Skin of body (tissue), 2 donors: ENCODE results near the gene ADGRD1. TPM values are rescaled to one million over a fixed set of nuclear protein-coding genes. Genes with fewer than 3 reads are reported as not detected.

ENCODE experiments used
- DNase-seq: peaks from one replicate; lab custom pipeline; 2025; lab: John Stamatoyannopoulos, UW
- total RNA-seq: library from RNA; depleted of rRNA; stranded (reverse); fragments of >200 nt; gene quantifications from one replicate; pipeline ENCODE4 v1.2.3, GENCODE V29; 2014

ADGRD1 gene
- total RNA-seq, 1 donor from 2014 or later = 7.3 TPM

DNA sequence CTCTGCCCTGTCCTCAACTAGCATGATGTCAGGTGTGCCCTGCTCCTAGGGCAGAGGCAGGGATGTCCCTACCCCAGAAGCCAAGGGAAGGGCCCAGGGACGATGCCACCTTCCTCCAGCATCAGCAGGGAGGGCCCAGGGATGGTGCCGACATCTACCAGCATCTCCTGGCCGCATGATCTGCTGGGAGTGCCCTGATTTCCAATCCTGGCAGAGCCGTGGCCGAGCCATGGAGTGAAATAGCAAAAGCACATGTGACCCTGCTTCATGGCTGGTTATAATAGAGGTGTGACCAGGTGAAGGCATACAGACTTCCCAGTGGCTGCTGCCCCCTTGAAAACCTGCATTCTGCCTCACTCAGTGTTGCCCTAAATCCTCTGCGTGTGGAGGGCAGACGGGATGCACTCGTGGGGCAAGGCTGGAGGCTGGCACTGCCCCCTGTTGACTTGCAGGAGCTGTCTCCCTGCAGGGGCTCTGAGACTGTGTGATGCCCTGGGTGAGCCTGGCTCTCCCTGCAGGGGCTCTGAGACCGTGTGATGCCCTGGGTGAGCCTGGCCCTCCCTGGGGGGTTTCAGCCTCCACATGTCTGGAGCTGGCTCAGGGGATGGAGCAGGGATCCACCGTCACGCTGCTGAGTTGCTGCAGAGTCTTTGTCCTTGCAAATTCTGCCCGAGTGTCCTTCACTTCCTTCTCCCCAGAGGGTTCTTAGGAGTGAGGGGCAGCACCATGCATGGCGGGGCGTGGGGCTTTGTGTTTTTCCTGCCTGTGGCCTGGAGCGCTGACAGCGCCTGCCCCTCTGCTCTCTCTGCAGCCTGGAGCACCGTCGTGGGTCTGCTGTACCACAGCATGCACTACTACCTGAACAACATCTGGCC is 51.7 kb downstream of the ADGRD1 start:
- DNase-seq = no peak

DNA sequence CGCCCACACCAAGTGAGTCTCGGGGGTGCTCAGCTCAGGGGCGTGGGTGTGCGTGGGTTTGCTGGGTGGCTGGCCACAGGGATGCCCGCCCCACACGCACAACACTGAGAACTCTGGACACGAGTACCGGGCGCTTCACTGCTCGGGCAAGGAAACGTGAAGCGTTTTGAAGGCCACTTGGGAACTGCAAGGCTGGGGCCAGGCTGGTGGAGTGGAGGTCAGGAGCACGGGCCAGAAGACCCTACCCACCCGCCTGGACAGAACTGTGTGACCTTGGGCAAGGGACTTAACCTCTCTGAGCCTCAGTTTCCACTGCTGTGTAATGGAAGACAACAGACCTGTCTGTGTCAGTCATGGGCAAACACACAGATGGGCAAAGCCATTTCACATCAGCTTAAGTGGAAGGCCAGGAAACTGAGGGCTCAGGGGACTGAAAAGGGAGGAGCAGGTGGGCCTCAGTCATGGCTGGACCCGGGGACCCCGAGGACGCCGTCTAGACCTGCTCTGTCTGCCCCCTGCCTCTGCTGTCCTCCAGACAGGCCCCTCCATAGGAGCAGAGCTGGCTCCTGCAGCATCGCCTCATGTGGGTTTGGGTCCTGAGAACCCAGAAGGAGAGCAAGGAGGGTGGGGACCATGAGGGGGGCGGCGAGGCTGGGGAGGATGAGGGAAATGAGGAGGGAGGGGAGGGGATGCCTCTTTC is 52.5 kb downstream of the ADGRD1 start:
- no peak for DNase-seq

DNA sequence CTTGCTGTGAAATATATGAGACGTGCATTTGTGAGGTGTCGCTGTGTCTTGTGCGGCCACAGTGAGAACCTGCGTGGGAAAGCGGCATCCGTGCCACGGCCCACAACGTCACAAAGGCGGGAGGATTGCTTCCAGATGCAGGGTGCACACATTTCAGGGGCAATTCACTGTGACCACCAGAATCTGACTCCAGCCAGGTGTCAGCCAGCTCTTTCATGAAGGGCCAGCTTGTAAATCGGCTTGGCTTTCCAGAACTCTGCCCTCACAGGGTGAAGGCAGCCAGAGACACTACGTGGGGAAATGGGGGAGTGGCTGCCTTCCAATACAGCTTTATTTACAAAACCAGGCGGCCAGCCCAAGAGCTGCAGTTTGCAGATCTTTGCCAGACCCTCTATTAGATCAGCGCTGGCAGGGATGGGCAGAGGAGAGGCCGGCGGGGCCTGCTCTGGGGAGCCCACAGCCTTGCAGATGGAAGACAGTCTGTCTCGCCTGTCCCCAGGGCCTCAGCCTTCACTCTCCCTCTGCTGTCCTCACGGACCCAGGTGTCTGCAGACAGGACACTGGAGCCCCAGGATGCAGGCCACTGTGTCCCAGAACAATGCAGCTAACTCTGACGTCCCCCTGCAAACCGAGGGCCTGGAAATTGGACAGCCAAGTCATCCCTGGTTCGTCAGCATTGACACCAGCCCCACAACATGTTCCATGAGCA is 53.5 kb downstream of the ADGRD1 start:
- DNase-seq = peak; percentile 35

DNA sequence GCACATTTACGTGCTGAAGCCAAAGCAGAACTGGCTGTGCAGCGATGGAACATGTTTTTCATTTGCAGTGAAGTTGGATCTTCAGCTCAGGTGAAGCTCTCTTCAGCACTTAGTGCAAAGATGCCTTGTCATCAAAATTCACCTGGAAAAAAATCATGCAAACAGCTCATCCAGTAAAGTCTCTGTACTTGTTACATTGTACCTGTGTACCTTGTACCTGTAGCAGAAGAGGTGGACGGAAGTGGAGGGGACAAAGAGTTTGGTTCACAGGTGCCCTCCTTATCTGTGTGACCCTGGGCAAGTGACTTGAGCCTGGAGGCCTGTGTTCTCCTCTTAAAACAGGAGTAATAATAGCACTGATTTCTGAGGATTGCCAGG is 54.0 kb downstream of the ADGRD1 start:
- DNase-seq = peak; percentile 47

DNA sequence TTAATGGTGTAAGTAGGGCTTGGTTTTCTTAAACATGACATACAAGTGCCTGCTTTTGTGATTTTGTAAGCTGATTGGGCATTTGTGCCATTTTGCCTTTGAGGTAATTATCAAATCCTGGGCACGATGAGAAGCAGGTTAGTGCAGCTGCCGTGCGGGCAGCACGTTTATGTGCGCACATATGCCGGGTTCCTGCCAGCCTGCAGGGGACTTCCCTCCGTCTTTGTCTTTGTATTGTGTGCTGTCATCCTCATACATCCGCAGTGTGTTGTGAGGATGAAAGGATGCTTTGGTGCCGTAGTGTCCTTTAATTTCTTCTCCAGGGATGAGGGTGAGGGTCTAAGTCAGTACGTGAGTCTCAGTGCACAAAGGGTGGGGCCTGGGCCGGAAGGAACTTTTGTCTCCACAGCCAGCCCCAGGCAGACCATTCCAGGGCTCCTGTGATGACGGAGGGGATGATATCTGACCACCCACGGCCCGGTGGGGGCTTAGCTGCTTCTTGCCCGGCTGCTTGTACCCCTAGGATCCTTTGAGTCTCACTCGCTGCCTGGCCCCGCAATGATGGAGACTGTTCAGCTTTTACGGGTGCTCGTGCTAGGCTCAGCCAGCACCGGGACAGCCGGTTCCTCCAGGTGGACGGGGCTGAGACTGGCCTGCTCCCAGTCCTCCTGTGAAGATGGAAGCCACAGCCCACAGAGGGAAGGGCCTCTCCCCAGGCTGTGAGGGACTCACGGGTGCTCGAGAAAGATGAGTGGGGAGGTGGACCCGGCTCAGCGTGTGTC is 54.6 kb downstream of the ADGRD1 start:
- DNase-seq = no peak

DNA sequence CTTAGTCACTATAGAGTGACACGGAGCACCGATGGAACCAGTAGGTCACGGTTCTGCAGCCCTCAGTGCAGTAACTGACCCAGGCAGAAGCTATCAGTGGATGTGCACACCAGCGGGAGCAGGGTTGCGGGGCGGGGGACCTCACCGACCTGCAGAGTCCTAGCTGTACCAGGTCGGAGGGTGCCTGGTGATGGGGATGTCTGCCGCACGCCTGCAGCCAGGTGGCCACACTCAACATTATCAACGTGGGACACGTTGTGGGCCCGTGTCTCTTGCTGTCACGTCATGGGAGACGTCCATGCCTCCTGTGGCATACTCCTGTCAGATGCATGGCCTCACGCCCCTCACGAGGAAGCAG is 55.2 kb downstream of the ADGRD1 start:
- no peak for DNase-seq

DNA sequence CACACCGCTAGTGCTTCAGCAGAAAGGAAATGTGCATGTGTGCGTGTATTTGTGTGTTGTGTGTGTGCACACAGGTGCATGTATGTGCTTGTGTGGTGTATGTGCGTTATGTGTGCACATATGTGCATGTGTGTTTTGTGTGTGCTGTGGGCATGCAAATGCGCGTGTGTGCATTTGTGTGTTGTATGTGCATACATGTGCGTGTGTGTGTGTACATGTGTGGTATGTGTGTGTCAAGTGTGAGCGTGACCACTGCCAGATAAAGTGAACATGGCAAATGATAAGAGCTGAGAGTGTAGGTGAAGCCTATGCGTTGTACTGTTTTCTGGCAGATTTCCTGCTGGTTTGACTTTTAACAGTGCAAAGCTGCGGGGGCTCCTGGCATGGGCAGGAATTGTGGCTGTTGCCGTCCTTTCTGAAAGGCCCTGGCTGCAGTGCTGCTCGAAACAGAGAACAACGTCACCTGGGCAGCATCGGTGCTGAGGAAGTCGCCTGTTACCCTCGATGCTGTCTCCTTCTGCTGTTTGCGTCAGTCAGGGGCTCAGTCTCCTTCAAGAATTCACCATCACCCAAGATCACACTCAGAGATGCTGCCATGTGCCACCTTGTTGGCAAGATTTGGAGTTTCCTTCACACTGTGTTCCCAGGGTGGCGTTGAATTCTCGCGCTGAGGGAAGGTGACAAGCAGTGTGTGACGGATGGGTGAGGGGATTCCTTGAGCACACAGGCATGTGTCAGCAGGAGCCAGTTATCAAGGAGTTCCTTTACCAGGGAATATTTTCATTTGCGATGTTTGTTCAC is 56.1 kb downstream of the ADGRD1 start:
- DNase-seq = no peak

DNA sequence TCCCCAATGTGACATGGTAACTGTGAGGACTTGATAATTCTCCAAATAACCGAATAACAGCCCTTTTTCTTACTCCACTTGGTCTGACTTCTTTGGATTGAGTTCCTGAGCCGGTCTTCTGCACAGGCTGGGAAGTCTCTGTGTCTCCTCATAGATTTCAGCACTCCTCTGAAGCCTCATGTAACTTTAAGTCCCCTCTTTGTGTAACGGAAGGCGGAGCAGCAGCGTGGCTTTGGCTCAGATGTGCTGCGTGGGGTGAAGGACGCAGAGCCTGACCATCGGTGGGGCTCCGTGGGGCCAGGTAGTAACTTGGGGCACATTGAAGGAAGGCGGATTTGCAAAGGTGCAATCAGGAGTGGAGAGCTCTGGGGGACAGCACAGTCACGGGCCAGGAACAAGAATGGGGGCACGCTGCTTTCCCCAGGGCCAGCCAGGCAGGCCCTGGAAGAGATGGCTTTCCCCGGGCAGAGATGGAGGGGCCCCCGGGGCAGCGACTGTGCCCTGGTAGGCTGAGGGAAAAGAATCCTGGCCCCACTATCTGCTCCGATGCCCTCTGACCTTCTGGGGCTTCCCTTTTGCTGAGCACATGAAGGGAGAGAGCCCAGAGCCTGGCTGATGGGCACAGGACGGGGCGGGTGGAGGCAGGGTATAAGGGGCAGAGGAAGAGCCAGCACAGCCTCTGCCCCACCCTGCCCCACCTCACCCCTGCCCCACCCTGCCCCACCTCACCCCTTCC is 56.9 kb downstream of the ADGRD1 start:
- no peak for DNase-seq

DNA sequence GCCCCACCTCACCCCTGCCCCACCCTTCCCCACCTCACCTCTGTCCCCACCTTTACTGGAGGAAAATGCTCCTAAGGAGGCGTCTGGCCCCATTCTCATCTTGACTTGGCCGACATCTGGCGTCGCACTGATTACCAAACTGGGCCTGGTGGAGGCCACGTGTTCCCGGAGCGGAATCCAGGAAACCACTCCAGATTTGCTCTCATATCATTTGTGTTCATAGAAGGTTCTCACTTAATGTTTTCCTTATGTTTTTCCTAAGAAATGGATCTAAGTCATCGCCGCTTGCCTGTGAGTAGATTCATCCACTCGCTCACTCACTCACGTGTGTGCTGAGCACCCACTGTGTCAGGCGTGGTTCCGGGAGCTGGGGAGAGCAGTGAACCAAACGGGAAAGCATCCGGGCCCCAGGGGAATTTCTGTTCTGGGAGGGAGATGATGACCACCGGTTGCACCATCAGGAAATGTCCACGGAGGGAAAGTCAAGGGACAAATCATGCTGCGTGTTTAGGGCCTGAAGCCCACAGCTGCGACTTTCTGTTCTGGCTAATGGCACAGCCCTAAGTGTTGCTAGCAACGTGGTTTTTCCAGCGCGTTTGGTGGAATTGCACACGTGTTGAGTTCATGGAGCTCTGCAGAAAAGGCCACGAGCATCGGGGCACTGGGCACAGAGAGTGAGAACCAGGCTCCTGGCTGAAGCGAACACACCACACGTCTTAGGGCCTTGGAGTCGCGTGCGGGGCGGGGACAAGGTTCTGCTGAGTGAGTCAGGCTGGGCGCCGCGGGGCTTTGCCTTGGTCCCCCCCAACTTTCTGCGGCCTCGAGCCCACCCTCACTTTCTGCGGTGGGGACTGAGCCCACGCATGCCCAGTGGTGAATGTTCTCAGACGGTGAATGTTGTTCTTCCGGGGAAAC is 57.7 kb downstream of the ADGRD1 start:
- DNase-seq = peak; percentile 83

DNA sequence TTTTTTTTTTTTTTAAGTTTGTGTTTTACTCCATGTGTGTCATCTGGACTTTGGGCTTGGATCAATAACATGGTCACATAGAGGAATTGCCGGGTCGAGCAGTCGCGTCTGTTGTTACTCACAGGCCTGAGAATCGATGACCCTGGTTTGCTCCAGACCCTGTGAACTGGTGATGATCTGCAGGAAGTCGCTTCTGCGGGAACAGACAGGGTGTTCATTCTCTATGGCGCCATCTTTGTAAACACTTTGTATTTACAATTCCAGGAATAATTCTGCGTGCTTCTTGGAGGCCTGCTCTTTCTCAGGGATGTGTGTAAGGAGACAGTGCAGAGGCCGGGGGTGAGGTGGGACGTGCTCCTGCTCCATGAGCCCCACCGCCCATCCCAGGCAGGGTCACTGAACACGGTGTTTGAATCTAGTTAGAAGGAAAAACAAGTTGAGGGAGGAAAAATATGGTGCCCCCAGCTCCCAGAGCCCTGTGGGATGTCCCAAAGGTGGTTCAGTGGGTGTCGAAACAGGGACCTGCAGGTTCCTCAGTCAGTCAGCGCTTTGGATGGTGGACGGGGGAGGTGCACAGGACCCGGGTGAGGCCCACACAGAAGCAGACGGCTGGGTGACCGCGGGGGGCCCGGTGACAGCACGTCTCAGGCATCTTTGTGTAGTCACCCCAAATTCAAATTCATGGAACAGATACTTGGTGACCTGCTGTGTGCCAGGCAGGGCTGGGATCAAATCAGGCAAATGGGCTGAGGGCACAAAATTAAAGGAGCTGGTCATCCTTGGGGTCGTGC is 58.8 kb downstream of the ADGRD1 start:
- DNase-seq = no peak

DNA sequence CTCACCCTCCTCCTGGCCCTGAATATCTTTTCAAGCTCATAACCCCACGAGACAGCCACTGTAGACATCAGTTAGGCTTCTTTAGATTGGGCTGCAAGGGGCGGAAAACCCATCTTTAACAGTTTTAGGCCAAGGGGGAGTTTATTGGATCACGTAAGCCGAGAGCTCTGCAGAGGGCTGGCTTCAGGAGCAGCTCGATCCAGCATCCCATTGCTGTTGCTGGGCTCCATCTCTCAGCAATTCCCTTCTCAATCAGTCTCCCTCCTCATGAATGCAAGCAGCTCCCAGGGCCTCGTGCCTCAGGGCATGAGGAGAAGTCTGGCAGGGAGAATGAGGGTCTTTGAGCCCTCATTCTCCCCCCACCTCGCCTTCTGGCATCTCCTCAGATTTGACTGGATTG is 59.4 kb downstream of the ADGRD1 start:
- no peak for DNase-seq

DNA sequence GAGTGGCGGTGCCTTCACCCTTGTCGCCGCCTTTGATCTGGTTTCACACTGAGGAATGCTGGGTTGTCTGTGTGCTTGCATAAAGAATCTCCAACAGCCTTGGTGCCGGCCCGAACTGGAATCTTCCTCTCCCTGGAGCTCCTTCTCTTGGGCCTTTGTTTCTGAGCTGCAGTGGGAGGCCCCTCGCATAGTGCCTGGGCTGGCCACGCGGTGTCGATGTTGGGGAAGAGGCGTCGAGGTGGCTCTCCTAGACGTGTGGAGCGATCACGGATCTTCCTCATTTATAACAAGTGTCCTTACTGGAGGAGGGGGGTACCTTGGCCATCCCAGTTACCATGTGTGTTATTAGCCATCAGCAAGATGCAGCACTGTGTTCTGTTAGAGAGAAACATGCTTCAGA is 60.6 kb downstream of the ADGRD1 start:
- no peak for DNase-seq

DNA sequence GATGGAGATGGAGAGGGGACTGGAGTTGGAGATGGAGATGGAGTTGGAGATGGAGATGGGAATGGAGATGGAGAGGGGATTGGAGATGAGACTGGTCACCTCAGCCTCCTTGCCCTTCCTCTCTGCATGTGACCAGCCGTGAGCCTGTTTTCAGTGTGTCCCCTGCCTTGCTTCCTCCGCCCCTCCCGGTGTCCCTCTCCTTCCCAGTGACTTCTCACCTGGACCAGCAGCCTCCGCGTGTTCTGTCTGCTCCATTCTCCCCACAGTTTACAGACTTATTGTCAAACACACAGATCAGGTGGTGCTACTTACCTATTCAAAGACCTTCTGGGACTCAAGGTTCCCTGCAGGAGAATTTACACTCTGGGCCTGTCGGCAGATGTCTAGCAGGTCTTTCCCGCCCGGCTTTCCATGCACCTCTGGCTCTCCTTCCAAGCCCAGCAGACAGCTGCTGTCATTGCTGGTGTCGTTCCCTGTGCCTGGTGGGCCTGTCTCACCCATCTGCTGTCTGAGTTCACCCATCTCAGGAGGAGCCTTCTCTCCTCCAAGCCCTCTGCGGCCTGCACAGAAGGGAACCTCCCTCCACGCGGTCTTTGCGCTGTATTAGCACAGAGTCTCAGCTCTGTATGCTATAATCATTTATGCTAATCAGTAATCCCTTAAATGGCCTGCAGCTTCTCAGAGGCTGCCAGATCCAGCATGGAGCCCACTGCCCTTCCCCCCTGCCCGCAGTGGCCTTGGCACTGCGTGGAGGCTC is 62.1 kb downstream of the ADGRD1 start:
- no peak for DNase-seq

DNA sequence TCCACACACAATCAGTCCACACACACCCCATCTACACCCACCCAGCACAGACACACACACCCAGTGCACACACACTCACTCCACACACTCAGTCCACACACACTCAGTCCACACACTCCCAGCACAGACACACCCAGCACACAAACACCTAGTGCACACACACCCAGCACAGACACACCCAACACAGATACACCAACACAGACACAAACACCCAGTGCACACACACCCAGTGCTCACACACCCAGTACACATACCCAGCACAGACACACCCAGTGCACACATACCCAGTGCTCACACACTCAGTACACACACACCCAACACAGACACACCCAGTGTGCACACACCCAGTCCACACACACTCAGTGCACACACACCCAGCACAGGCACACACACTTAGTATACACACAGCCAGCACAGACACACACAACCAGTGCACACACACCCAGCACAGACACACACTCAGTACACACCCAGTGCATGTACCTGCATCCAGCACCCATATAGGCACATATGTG is 63.8 kb downstream of the ADGRD1 start:
- no peak for DNase-seq

DNA sequence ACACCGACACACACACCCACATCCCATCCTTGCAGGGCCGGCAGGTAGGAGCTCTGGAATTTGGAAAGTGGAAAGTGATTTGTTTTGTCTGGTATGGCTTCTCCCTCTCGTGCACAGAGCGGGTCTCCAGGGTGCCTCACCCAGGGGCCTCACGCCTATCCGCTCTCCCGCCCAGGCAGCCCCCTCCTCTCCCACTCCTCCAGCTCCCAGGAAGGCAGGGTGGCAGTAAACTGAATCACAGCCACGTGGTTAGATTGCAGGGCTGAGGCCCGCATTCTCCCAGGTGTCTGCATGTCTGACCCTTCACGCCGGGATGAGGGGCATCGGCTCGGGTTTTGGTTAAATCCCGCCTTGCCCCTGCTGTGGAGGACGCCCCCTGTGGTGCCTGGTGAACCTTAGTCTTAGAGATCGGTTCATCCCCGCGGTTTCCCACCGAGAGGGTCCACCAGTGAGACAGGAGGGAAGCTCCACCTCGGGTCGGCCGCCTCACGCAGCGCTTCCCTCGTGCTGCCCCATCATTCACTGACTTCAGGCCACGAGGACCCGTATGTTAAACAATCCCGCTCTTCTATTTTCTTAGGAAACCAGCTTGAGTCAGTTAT is 64.4 kb downstream of the ADGRD1 start:
- no peak for DNase-seq

DNA sequence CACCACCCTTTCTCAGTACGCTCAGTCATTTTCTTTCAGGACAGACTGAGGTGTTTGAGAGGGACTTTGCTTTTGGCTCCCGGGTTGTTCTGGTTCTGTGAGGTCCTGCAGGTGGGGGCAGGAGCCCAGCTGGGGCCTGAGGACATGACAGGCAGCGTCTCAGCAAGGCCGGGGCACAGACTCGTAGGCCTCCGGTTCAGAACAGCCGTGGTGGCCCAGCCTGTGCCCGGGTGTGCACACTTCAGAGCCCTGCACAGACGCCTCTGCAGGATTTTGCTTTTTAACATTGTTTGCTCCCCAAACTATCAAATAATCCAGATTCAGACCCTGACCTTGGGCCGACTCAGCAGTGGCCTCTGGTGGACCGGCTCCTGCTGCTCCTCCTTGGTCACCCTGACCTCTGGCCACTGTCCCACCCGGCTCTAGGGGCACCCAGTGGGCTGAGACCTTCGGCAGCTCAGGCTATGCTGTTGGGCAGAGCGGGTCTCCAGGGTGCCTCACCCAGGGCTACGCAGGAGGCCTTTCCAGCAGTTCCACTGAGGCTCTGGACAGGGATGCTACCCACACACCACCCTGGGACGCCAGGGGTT is 65.2 kb downstream of the ADGRD1 start:
- no peak for DNase-seq
